ENCODE measurements around the gene ACTN3. TPM values are rescaled to one million over a fixed set of nuclear protein-coding genes. Genes with fewer than 3 reads are reported as not detected.

ACTN3 gene
- total RNA-seq, 1 experiment from 2014 or later: not detected

- POLR2A ChIA-PET (ENCODE audit: low non-redundant PET): no interaction called here
- no peak overlapping the region for H3K27ac ChIP-seq (ENCODE audit: low read depth, low read length, poor library complexity, severe bottlenecking)
- H3K27me3 ChIP-seq (replicated peaks; ENCODE audit: insufficient read depth, low read depth, low read length, poor library complexity): peaks cover 21% of the 10 kb centered on the region
- H3K9me3 ChIP-seq (ENCODE audit: low read depth, low read length, poor library complexity, severe bottlenecking): no peaks in the 10 kb centered on the region
- no peak for TF ChIP-seq CTCF (conservative IDR thresholded peaks at IDR 0.05; ENCODE audit: low read depth, low read length)
- TF ChIP-seq EZH2 (IDR thresholded peaks at IDR 0.05; ENCODE audit: borderline replicate concordance, low read depth, low read length, poor library complexity, severe bottlenecking): no peak
- CTCF ChIA-PET: no interaction called here
- no peak overlapping the region for H3K4me3 ChIP-seq (ENCODE audit: low read depth, low read length, poor library complexity, severe bottlenecking)
- intact Hi-C loops (cut with micrococcal nuclease; ENCODE audit: unreplicated experiment): no loop called here
- H3K4me1 ChIP-seq (ENCODE audit: insufficient read depth, low read length, poor library complexity, severe bottlenecking): no peaks in the 10 kb centered on the region
- no peak for DNase-seq (ENCODE audit: low spot score)
- H3K36me3 ChIP-seq (ENCODE audit: insufficient read depth, low read length, poor library complexity, severe bottlenecking): no peaks in the 10 kb centered on the region
- no TSS peak for BruUV-seq (replicated peaks)
Observed at GRCh38 chr11:66561178-66561974, 14.7 kb downstream of the ACTN3 start.

GRCh38 chr11:66561975-66562248 lies 15.2 kb downstream of the ACTN3 start:
- ChIA-PET POLR2A (ENCODE audit: low non-redundant PET) (no interaction called here), CTCF (no interaction called here)
- peaks cover 21% of the 10 kb centered on the region for H3K27me3 ChIP-seq (replicated peaks; ENCODE audit: insufficient read depth, low read depth, low read length, poor library complexity)
- DNase-seq (ENCODE audit: low spot score): no peak
- TF ChIP-seq EZH2 (IDR thresholded peaks at IDR 0.05; ENCODE audit: borderline replicate concordance, low read depth, low read length, poor library complexity, severe bottlenecking) (no peak), CTCF (conservative IDR thresholded peaks at IDR 0.05; ENCODE audit: low read depth, low read length) (no peak)
- no peak overlapping the region for H3K4me3 ChIP-seq (ENCODE audit: low read depth, low read length, poor library complexity, severe bottlenecking)
- H3K4me1 ChIP-seq (ENCODE audit: insufficient read depth, low read length, poor library complexity, severe bottlenecking): no peaks in the 10 kb centered on the region
- no peaks in the 10 kb centered on the region for H3K9me3 ChIP-seq (ENCODE audit: low read depth, low read length, poor library complexity, severe bottlenecking)
- BruUV-seq (replicated peaks): no TSS peak
- no peak overlapping the region for H3K27ac ChIP-seq (ENCODE audit: low read depth, low read length, poor library complexity, severe bottlenecking)
- intact Hi-C loops (cut with micrococcal nuclease; ENCODE audit: unreplicated experiment): no loop called here
- no peaks in the 10 kb centered on the region for H3K36me3 ChIP-seq (ENCODE audit: insufficient read depth, low read length, poor library complexity, severe bottlenecking)

GRCh38 chr11:66562275-66562674 lies 15.6 kb downstream of the ACTN3 start:
- H3K27me3 ChIP-seq (replicated peaks; ENCODE audit: insufficient read depth, low read depth, low read length, poor library complexity): peaks cover 19% of the 10 kb centered on the region
- intact Hi-C loops (cut with micrococcal nuclease; ENCODE audit: unreplicated experiment): no loop called here
- H3K4me3 ChIP-seq (ENCODE audit: low read depth, low read length, poor library complexity, severe bottlenecking): no peak overlapping the region
- H3K4me1 ChIP-seq (ENCODE audit: insufficient read depth, low read length, poor library complexity, severe bottlenecking): no peaks in the 10 kb centered on the region
- POLR2A ChIA-PET (ENCODE audit: low non-redundant PET): no interaction called here
- no TSS peak for BruUV-seq (replicated peaks)
- CTCF ChIA-PET: no interaction called here
- no peak overlapping the region for H3K27ac ChIP-seq (ENCODE audit: low read depth, low read length, poor library complexity, severe bottlenecking)
- H3K9me3 ChIP-seq (ENCODE audit: low read depth, low read length, poor library complexity, severe bottlenecking): no peaks in the 10 kb centered on the region
- no peak for DNase-seq (ENCODE audit: low spot score)
- no peaks in the 10 kb centered on the region for H3K36me3 ChIP-seq (ENCODE audit: insufficient read depth, low read length, poor library complexity, severe bottlenecking)
- TF ChIP-seq EZH2 (IDR thresholded peaks at IDR 0.05; ENCODE audit: borderline replicate concordance, low read depth, low read length, poor library complexity, severe bottlenecking) (no peak), CTCF (conservative IDR thresholded peaks at IDR 0.05; ENCODE audit: low read depth, low read length) (no peak)
